ENCODE measurements around the gene ZSCAN22. TPM values are rescaled to one million over a fixed set of nuclear protein-coding genes. Genes with fewer than 3 reads are reported as not detected.

Gene ZSCAN22
- total and polyA plus RNA-seq, 2 of the 13 experiments (the other 11 are each of a cell fraction or from before 2014, with no cell fraction given): 2.5 to 3.5 TPM

- TF ChIP-seq TFDP2 (CRISPR knock-in tag; IDR thresholded peaks at IDR 0.05) (0 out of 2 replicates have a peak, but pooled peaks have one; percentile 6), ATM (IDR thresholded peaks at IDR 0.05; ENCODE audit: borderline replicate concordance) (no peak), ZNF558 (CRISPR knock-in tag; IDR thresholded peaks at IDR 0.05; ENCODE audit: borderline replicate concordance) (peak; percentile 55; the same call in 1 of the 2 replicates), MEIS1 (CRISPR knock-in tag; IDR thresholded peaks at IDR 0.05; ENCODE audit: borderline replicate concordance) (peak; percentile 84; the same call in 1 of the 2 replicates), NAIF1 (CRISPR knock-in tag; IDR thresholded peaks at IDR 0.05; ENCODE audit: borderline replicate concordance) (0 out of 2 replicates have a peak, but pooled peaks have one; percentile 4), NR2F6 (IDR thresholded peaks at IDR 0.05) (no peak), NR2F6 (CRISPR knock-in tag; IDR thresholded peaks at IDR 0.05) (no peak; the same call in 1 of the 2 replicates), HHEX (CRISPR knock-in tag; IDR thresholded peaks at IDR 0.05) (no peak), ASH2L (IDR thresholded peaks at IDR 0.05; ENCODE audit: insufficient read length, low read depth, low read length) (no peak), ZFP62 (CRISPR knock-in tag; IDR thresholded peaks at IDR 0.05) (0 out of 2 replicates have a peak, but pooled peaks have one; percentile 24), CREBL2 (CRISPR knock-in tag; IDR thresholded peaks at IDR 0.05; ENCODE audit: borderline replicate concordance) (peak; percentile 57; the same call in 1 of the 2 replicates), ZNF329 (CRISPR knock-in tag; IDR thresholded peaks at IDR 0.05; ENCODE audit: low read depth) (no peak), ZNF577 (CRISPR knock-in tag; IDR thresholded peaks at IDR 0.05; ENCODE audit: borderline replicate concordance, low read depth) (no peak), ZNF160 (CRISPR knock-in tag; IDR thresholded peaks at IDR 0.05) (no peak), PAX8 (CRISPR knock-in tag; IDR thresholded peaks at IDR 0.05; ENCODE audit: borderline replicate concordance) (peak; percentile 71; the same call in 1 of the 2 replicates), ZFP41 (CRISPR knock-in tag; IDR thresholded peaks at IDR 0.05; ENCODE audit: borderline replicate concordance) (no peak), ZNF180 (CRISPR knock-in tag; IDR thresholded peaks at IDR 0.05; ENCODE audit: borderline replicate concordance, low read depth) (no peak), ZNF761 (CRISPR knock-in tag; conservative IDR thresholded peaks at IDR 0.05) (0 out of 2 replicates have a peak, but pooled peaks have one; percentile 6), ZFYVE20 (CRISPR knock-in tag; IDR thresholded peaks at IDR 0.05; ENCODE audit: borderline replicate concordance, low read depth) (no peak)
- TF ChIP-seq, protein P1, sequence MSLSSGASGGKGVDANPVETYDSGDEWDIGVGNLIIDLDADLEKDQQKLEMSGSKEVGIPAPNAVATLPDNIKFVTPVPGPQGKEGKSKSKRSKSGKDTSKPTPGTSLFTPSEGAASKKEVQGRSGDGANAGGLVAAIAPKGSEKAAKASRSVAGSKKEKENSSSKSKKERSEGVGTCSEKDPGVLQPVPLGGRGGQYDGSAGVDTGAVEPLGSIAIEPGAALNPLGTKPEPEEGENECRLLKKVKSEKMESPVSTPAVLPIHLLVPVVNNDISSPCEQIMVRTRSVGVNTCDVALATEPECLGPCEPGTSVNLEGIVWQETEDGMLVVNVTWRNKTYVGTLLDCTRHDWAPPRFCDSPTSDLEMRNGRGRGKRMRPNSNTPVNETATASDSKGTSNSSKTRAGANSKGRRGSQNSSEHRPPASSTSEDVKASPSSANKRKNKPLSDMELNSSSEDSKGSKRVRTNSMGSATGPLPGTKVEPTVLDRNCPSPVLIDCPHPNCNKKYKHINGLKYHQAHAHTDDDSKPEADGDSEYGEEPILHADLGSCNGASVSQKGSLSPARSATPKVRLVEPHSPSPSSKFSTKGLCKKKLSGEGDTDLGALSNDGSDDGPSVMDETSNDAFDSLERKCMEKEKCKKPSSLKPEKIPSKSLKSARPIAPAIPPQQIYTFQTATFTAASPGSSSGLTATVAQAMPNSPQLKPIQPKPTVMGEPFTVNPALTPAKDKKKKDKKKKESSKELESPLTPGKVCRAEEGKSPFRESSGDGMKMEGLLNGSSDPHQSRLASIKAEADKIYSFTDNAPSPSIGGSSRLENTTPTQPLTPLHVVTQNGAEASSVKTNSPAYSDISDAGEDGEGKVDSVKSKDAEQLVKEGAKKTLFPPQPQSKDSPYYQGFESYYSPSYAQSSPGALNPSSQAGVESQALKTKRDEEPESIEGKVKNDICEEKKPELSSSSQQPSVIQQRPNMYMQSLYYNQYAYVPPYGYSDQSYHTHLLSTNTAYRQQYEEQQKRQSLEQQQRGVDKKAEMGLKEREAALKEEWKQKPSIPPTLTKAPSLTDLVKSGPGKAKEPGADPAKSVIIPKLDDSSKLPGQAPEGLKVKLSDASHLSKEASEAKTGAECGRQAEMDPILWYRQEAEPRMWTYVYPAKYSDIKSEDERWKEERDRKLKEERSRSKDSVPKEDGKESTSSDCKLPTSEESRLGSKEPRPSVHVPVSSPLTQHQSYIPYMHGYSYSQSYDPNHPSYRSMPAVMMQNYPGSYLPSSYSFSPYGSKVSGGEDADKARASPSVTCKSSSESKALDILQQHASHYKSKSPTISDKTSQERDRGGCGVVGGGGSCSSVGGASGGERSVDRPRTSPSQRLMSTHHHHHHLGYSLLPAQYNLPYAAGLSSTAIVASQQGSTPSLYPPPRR (CRISPR knock-in tag; IDR thresholded peaks at IDR 0.05; ENCODE audit: borderline replicate concordance): 0 out of 2 replicates have a peak, but pooled peaks have one; percentile 19
These were observed 47.5 kb upstream of the ZSCAN22 start (continued) for GRCh38 chr19:58279042-58279924.
